ENCODE measurements around the gene SPACDR.

DNA sequence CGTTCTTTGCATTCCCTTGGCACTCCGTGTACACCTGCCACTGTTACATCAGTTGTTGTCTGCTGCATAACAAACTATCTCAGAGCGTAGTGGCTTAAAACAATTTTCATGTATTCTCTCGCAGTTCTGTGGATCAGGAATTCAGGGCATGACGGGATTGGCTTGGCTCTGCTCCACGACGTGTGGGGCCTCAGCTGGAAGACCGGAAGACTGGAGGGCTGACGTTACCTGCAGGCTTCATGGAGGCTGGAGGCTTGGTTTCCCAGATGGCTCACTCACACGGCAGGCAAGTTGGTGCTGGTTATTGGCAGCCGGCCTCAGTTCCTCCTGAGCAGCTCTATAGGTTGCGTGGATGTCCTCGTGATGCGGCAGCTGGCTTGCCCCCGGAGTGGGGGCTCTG, 45.2 kb upstream of the SPACDR start:
- TF ChIP-seq, protein P1, sequence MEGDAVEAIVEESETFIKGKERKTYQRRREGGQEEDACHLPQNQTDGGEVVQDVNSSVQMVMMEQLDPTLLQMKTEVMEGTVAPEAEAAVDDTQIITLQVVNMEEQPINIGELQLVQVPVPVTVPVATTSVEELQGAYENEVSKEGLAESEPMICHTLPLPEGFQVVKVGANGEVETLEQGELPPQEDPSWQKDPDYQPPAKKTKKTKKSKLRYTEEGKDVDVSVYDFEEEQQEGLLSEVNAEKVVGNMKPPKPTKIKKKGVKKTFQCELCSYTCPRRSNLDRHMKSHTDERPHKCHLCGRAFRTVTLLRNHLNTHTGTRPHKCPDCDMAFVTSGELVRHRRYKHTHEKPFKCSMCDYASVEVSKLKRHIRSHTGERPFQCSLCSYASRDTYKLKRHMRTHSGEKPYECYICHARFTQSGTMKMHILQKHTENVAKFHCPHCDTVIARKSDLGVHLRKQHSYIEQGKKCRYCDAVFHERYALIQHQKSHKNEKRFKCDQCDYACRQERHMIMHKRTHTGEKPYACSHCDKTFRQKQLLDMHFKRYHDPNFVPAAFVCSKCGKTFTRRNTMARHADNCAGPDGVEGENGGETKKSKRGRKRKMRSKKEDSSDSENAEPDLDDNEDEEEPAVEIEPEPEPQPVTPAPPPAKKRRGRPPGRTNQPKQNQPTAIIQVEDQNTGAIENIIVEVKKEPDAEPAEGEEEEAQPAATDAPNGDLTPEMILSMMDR (IDR thresholded peaks at IDR 0.05) = no peak
- no peak for TF ChIP-seq EZH2 (IDR thresholded peaks at IDR 0.05)

All from neural progenitor cell (in vitro differentiated cells).